ENCODE measurements around the gene SORCS2.

The SORCS2 gene

DNA sequence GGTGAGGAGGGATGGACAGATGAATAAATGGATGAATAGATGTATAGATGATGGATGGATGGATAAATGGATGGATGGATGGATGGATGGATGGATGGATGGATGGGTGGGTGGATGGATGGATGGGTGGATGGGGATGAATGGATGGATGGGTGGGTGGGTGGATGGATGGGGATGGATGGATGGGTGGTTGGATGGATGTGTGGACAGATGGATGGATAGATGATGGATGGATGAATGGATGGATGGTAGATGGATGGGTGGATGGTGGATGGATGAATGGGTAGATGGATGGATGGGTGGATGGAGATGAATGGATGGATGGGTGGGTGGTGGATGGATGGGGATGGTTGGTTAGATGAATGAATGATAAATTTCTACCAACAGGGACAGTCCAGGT is 449.4 kb downstream of the SORCS2 start:
- DNase-seq (ENCODE audit: low read depth, low spot score), result no peak
- no peaks in the 10 kb centered on the region for H3K27me3 ChIP-seq (ENCODE audit: insufficient read depth, insufficient read length)
- no peak overlapping the region for H3K9ac ChIP-seq (ENCODE audit: insufficient read length, low read depth)
- no peak overlapping the region for H3K4me3 ChIP-seq (ENCODE audit: insufficient read length, low read depth)
- peaks cover 19% of the 10 kb centered on the region; the same call in 1 of the 2 replicates for H3K9me3 ChIP-seq (ENCODE audit: insufficient read depth, low read length)
- H3K36me3 ChIP-seq (ENCODE audit: insufficient read depth, insufficient read length, low read length), result no peaks in the 10 kb centered on the region
- no peaks in the 10 kb centered on the region for H3K4me1 ChIP-seq (ENCODE audit: insufficient read depth, insufficient read length)
- TF ChIP-seq SUZ12 (IDR thresholded peaks at IDR 0.05; ENCODE audit: extremely low read depth, insufficient read depth, insufficient read length) (no peak), ZNF274 (IDR thresholded peaks at IDR 0.05; ENCODE audit: low read depth, low read length) (no peak), YY1 (IDR thresholded peaks at IDR 0.05; ENCODE audit: insufficient read depth, insufficient read length) (no peak)

DNA sequence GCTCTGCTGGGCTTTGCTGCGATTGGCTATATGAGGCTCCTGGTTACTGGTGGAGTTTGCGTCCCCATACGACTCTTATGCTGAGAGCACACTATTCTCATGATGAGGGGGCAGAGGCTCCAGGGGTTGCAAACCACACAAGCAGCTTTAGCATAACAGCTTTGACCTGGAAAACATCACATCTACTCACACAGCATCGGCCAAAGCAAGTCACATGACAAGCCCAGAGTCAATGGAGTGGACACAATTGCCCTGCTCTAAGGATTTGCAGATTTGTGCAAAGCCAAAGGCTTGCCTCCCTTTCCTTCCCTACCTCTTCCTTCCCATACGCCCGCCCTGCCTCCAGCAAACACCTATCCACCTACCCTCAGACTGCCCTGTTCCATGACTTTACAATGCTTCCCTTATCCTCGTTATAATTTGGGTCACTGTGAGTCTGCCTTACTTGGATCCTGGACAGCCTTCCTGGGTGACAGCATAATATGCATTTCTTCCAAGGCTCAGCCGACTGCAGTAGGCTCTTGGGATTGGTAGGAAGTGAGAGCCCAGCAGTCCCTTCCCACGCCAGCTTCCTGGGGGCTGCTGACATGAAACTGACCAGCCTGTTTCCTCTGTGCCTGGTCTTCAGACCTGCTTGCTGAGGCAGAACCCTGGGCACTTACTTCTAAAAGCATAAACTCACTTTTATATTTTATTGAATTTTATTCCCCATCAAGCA is 450.6 kb downstream of the SORCS2 start:
- Histone ChIP-seq H3K36me3 (ENCODE audit: insufficient read depth, insufficient read length, low read length) (no peaks in the 10 kb centered on the region), H3K27me3 (ENCODE audit: insufficient read depth, insufficient read length) (no peaks in the 10 kb centered on the region), H3K9me3 (ENCODE audit: insufficient read depth, low read length) (peaks cover 19% of the 10 kb centered on the region; the same call in 1 of the 2 replicates), H3K4me1 (ENCODE audit: insufficient read depth, insufficient read length) (no peaks in the 10 kb centered on the region), H3K4me3 (ENCODE audit: insufficient read length, low read depth) (no peak overlapping the region), H3K9ac (ENCODE audit: insufficient read length, low read depth) (no peak overlapping the region)
- no peak for DNase-seq (ENCODE audit: low read depth, low spot score)
- no peak for TF ChIP-seq YY1 (IDR thresholded peaks at IDR 0.05; ENCODE audit: insufficient read depth, insufficient read length)
- TF ChIP-seq ZNF274 (IDR thresholded peaks at IDR 0.05; ENCODE audit: low read depth, low read length), result no peak
- TF ChIP-seq SUZ12 (IDR thresholded peaks at IDR 0.05; ENCODE audit: extremely low read depth, insufficient read depth, insufficient read length), result no peak

DNA sequence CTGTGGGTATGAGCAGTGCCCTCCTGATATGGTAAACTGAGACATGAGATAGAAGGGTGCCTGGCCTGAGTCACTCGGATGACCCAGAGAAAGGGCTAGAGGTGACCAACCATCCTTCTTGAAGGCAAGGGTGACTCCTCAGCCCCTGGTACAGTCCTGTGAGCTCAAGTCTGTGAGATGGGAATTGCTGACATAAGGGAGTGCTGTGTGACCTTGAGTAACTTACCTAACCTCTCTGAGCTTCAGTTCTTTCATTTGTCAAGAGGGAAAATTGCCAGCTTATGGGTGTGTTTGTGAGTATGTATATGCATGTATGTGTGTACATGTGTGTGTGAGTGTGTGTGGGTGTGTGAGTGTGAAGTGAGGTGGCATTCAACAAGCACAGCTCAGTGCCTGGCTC is 452.8 kb downstream of the SORCS2 start:
- Histone ChIP-seq H3K27me3 (ENCODE audit: insufficient read depth, insufficient read length) (no peaks in the 10 kb centered on the region), H3K4me3 (ENCODE audit: insufficient read length, low read depth) (no peak overlapping the region), H3K9me3 (ENCODE audit: insufficient read depth, low read length) (peaks cover 19% of the 10 kb centered on the region; the same call in 1 of the 2 replicates), H3K4me1 (ENCODE audit: insufficient read depth, insufficient read length) (peaks cover 10% of the 10 kb centered on the region), H3K9ac (ENCODE audit: insufficient read length, low read depth) (no peak overlapping the region), H3K36me3 (ENCODE audit: insufficient read depth, insufficient read length, low read length) (no peaks in the 10 kb centered on the region)
- DNase-seq (ENCODE audit: low read depth, low spot score), result no peak
- TF ChIP-seq SUZ12 (IDR thresholded peaks at IDR 0.05; ENCODE audit: extremely low read depth, insufficient read depth, insufficient read length) (no peak), YY1 (IDR thresholded peaks at IDR 0.05; ENCODE audit: insufficient read depth, insufficient read length) (no peak), ZNF274 (IDR thresholded peaks at IDR 0.05; ENCODE audit: low read depth, low read length) (no peak)

DNA sequence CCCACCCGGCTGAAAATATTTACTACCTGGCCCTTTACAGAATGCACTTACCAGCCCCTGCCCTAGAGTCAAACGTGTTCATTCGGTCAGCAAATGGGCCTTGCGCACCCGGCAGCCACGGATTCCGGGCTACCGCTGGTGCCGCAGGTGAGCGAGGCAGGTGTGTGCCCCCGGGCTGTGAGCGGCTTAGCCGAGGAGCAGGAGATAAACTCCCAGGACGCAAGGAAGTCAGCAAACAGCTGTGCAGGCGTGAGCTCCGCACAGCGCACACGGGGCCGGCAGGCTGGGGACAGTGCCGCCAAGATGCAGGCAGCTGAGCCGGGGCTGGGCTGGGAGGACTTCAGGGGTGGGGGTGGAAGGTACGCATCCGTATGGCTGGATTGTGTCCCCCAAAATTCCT is 453.6 kb downstream of the SORCS2 start:
- Histone ChIP-seq H3K9ac (ENCODE audit: insufficient read length, low read depth) (no peak overlapping the region), H3K9me3 (ENCODE audit: insufficient read depth, low read length) (peaks cover 19% of the 10 kb centered on the region; the same call in 1 of the 2 replicates), H3K27me3 (ENCODE audit: insufficient read depth, insufficient read length) (no peaks in the 10 kb centered on the region), H3K36me3 (ENCODE audit: insufficient read depth, insufficient read length, low read length) (no peaks in the 10 kb centered on the region), H3K4me3 (ENCODE audit: insufficient read length, low read depth) (no peak overlapping the region), H3K4me1 (ENCODE audit: insufficient read depth, insufficient read length) (peaks cover 14% of the 10 kb centered on the region)
- TF ChIP-seq YY1 (IDR thresholded peaks at IDR 0.05; ENCODE audit: insufficient read depth, insufficient read length) (no peak), SUZ12 (IDR thresholded peaks at IDR 0.05; ENCODE audit: extremely low read depth, insufficient read depth, insufficient read length) (no peak), ZNF274 (IDR thresholded peaks at IDR 0.05; ENCODE audit: low read depth, low read length) (no peak)
- no peak for DNase-seq (ENCODE audit: low read depth, low spot score)

DNA sequence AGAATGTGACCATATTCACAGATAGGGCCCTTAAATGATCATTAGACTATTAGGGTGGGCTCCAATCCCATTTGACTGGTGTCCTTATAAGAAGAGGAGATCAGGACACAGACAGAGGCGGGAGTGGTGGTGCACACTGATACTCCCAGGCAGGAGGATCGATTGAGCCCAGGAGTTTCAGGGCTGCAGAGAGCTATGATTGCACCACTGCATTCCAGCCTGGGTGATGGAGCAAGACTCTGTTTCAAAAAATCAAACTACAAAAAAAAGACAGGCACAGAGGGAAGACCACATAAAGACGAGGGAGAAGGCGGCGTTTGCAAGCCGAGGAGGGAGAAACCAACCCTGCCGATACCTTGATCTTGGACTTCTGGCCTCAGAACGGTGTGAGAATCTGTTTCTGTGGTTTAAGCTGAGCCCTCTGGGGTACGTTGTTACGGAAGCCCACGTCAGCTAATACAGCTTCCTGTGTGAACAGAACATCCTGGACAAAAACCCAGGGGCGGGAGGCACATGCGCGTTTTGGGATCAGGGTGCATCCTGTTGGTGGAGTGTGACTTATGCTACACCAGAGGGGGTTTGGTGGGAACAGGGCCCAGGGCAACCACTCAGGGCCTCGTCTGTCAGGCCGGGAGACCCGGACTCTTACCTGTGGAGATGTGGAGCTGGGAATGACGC is 454.2 kb downstream of the SORCS2 start:
- H3K4me3 ChIP-seq (ENCODE audit: insufficient read length, low read depth), result no peak overlapping the region
- H3K9me3 ChIP-seq (ENCODE audit: insufficient read depth, low read length), result peaks cover 19% of the 10 kb centered on the region; the same call in 1 of the 2 replicates
- H3K27me3 ChIP-seq (ENCODE audit: insufficient read depth, insufficient read length), result no peaks in the 10 kb centered on the region
- H3K4me1 ChIP-seq (ENCODE audit: insufficient read depth, insufficient read length), result peaks cover 19% of the 10 kb centered on the region
- no peak for DNase-seq (ENCODE audit: low read depth, low spot score)
- H3K36me3 ChIP-seq (ENCODE audit: insufficient read depth, insufficient read length, low read length), result no peaks in the 10 kb centered on the region
- no peak overlapping the region for H3K9ac ChIP-seq (ENCODE audit: insufficient read length, low read depth)
- no peak for TF ChIP-seq SUZ12 (IDR thresholded peaks at IDR 0.05; ENCODE audit: extremely low read depth, insufficient read depth, insufficient read length)
- no peak for TF ChIP-seq ZNF274 (IDR thresholded peaks at IDR 0.05; ENCODE audit: low read depth, low read length)
- TF ChIP-seq YY1 (IDR thresholded peaks at IDR 0.05; ENCODE audit: insufficient read depth, insufficient read length), result no peak

DNA sequence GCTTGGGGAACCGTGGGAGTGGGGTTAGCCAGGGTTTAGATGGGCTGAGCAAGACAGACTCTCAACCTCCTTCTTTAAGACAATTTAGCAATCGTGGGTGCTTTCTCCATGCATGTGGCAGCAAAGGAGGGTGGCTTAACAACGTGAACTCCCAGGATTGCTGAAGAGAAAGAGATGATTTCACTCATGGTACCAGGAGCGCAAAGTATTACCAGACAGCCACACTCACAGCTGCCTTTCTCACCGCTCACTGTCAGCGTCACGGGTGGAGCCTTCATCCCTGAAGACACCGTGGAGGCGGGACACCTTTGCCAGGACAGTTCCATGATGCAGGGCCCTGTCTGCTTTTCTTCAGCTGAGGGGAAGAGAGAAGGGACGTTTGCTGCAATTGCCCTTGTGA is 454.8 kb downstream of the SORCS2 start:
- no peak for DNase-seq (ENCODE audit: low read depth, low spot score)
- Histone ChIP-seq H3K36me3 (ENCODE audit: insufficient read depth, insufficient read length, low read length) (no peaks in the 10 kb centered on the region), H3K9ac (ENCODE audit: insufficient read length, low read depth) (no peak overlapping the region), H3K4me1 (ENCODE audit: insufficient read depth, insufficient read length) (peaks cover 25% of the 10 kb centered on the region), H3K4me3 (ENCODE audit: insufficient read length, low read depth) (no peak overlapping the region), H3K9me3 (ENCODE audit: insufficient read depth, low read length) (peaks cover 19% of the 10 kb centered on the region; the same call in 1 of the 2 replicates), H3K27me3 (ENCODE audit: insufficient read depth, insufficient read length) (no peaks in the 10 kb centered on the region)
- no peak for TF ChIP-seq ZNF274 (IDR thresholded peaks at IDR 0.05; ENCODE audit: low read depth, low read length)
- TF ChIP-seq SUZ12 (IDR thresholded peaks at IDR 0.05; ENCODE audit: extremely low read depth, insufficient read depth, insufficient read length), result no peak
- no peak for TF ChIP-seq YY1 (IDR thresholded peaks at IDR 0.05; ENCODE audit: insufficient read depth, insufficient read length)
